ENCODE data around the gene TM6SF1.
"Not testable (repeated sequence)": the region's sequence is repeated elsewhere in the genome, so short reads cannot be mapped to it uniquely, and the experiment has no call there.

- TF ChIP-seq CTCF (conservative IDR thresholded peaks at IDR 0.05 in 1 of 2, IDR thresholded peaks at IDR 0.05 in 1 of 2; ENCODE audit: extremely low read depth in 1 of 2, insufficient read depth in 1 of 2, low read depth in 1 of 2, low read length in 2 of 2); EZH2 (IDR thresholded peaks at IDR 0.05; ENCODE audit: borderline replicate concordance, low read length): not testable (repeated sequence)
Measured at GRCh38 chr15:83142151-83142550, 34.7 kb downstream of the TM6SF1 start.

All from mammary epithelial cell (primary cell).